ENCODE measurements around the gene NLGN1.
"Not testable (repeated sequence)": the region's sequence is repeated elsewhere in the genome, so short reads cannot be mapped to it uniquely, and the experiment has no call there.

The NLGN1 gene

DNA sequence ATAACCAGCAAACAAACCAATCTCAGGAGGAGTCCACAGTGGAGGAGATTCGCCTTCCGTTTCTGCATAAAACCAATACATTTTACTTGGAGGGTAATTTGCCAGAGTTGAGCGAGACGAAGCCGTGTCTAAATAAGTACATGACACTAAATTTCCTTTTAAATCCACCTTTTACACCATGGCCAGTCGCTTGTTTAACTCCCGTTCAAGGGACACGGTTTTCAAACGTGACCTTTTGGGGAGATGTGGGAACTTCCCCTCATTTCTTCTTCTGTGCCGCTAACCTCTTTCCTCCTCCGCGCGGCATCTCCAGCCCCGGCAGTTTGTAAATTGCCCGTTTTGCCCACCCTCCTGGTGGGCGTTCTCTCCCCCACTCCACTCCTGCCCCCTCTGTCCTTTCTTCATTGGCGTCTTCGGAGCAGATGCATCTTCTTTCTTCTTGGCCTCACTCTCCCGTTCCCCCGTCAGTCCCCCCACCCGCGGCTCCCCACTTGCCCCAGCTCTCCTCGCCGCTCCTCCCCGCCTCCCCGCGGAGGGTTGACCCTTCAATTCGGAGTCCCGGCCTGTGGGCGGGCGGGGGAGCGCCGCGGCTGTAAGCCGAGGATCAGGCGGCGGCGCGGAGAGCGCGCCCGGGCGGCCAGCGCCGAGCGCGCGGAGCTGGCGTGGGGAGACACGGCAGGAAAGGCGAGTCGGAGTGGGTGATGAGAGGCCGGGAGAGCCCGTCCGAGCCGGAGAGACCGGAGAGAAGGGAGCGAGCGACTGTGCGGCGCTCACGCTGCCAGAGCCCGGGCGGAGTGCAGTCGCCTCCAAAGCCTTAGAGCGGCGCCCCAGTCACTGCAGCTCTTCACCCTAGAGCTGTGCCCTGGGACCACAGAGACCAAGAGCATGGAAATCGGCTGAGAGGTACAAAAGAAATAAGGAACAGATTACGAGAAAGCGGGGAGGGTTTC lies at the start of gene NLGN1:
Gene NLGN1 (plus strand): TSS at position 584 of the 950 bp plus-strand sequence.
- CTCF ChIA-PET: interaction anchor here (0.6 to 0.7 kb wide), 2 partner anchors 27 to 185 kb away, joined by 3 read pairs; no protein-coding TSS in a partner anchor
- TF ChIP-seq L3MBTL2 (conservative IDR thresholded peaks at IDR 0.05) (peak; percentile 29; the same call in 1 of the 2 replicates), TARDBP (IDR thresholded peaks at IDR 0.05) (no peak)
- peak; percentile 53 for DNase-seq (ENCODE audit: extremely low spot score)
- POLR2A ChIA-PET: no interaction called here

DNA sequence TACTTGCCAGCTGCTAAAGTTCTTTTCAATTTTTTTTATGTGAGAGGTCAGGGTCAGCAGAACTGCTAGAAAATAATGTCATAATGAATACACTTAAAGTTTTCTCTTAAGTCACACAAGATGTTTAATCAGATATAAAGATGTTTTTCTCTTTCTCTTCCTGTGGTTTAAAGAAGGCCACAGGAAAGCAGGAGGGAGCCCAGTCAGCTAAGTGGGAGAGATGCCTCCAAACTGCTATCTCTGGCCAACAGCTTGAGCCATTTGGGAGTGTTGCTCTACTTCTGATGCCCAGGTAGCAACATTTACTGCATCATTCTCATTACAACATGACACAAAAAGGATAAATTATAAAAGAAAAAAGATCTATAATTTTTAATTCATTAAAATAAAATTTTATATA lies 45.7 kb upstream of the NLGN1 start:
- no peak for DNase-seq (ENCODE audit: extremely low spot score)
- POLR2A ChIA-PET: no interaction called here
- CTCF ChIA-PET: no interaction called here
- TF ChIP-seq SP1 (IDR thresholded peaks at IDR 0.05) (no peak), BHLHE40 (IDR thresholded peaks at IDR 0.05; ENCODE audit: borderline replicate concordance) (no peak), L3MBTL2 (conservative IDR thresholded peaks at IDR 0.05) (no peak), FOXK2 (IDR thresholded peaks at IDR 0.05) (no peak), ELF4 (IDR thresholded peaks at IDR 0.05) (no peak), HDGF (IDR thresholded peaks at IDR 0.05; ENCODE audit: borderline replicate concordance) (no peak), LEF1 (IDR thresholded peaks at IDR 0.05; ENCODE audit: borderline replicate concordance) (no peak), ARNT (IDR thresholded peaks at IDR 0.05) (no peak), ZNF384 (IDR thresholded peaks at IDR 0.05) (no peak), SUZ12 (IDR thresholded peaks at IDR 0.05) (no peak), TARDBP (IDR thresholded peaks at IDR 0.05) (no peak), CTBP1 (IDR thresholded peaks at IDR 0.05; ENCODE audit: borderline replicate concordance) (no peak), FOXM1 (IDR thresholded peaks at IDR 0.05; ENCODE audit: borderline replicate concordance) (no peak), NFRKB (IDR thresholded peaks at IDR 0.05) (no peak), PKNOX1 (IDR thresholded peaks at IDR 0.05) (no peak), FOXA1 (IDR thresholded peaks at IDR 0.05) (no peak)

DNA sequence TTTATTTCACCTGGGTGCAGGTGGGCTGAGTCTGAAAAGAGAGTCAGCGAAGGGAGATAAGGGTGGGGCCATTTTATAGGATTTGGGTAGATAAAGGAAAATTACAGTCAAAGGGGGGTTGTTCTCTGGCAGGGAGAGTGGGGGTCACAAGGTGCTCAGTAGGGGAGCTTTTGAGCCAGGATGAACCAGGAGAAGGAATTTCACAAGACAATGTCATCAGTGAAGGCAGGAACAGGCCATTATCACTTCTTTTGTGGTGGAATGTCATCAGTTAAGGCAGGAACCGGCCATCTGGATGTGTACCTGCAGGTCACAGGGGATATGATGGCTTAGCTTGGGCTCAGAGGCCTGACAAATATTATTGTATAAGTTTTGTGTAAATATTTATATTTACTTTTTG lies 44.4 kb upstream of the NLGN1 start:
- DNase-seq (ENCODE audit: extremely low spot score); CTCF ChIA-PET; POLR2A ChIA-PET: not testable (repeated sequence)

- no peak for DNase-seq (ENCODE audit: extremely low spot score)
- ChIA-PET POLR2A (no interaction called here), CTCF (no interaction called here)
- TF ChIP-seq ELF4 (IDR thresholded peaks at IDR 0.05): no peak
- no peak for TF ChIP-seq TARDBP (IDR thresholded peaks at IDR 0.05)
- no peak for TF ChIP-seq PKNOX1 (IDR thresholded peaks at IDR 0.05)
- no peak for TF ChIP-seq SUZ12 (IDR thresholded peaks at IDR 0.05)
- TF ChIP-seq CTBP1 (IDR thresholded peaks at IDR 0.05; ENCODE audit: borderline replicate concordance): no peak
- TF ChIP-seq ARNT (IDR thresholded peaks at IDR 0.05): no peak
- TF ChIP-seq BHLHE40 (IDR thresholded peaks at IDR 0.05; ENCODE audit: borderline replicate concordance): no peak
- no peak for TF ChIP-seq LEF1 (IDR thresholded peaks at IDR 0.05; ENCODE audit: borderline replicate concordance)
- no peak for TF ChIP-seq FOXA1 (IDR thresholded peaks at IDR 0.05)
- no peak for TF ChIP-seq L3MBTL2 (conservative IDR thresholded peaks at IDR 0.05)
- TF ChIP-seq SP1 (IDR thresholded peaks at IDR 0.05): no peak
- TF ChIP-seq HDGF (IDR thresholded peaks at IDR 0.05; ENCODE audit: borderline replicate concordance): no peak
- TF ChIP-seq NFRKB (IDR thresholded peaks at IDR 0.05): no peak
- no peak for TF ChIP-seq FOXM1 (IDR thresholded peaks at IDR 0.05; ENCODE audit: borderline replicate concordance)
- no peak for TF ChIP-seq FOXK2 (IDR thresholded peaks at IDR 0.05)
- TF ChIP-seq ZNF384 (IDR thresholded peaks at IDR 0.05): no peak
Measured at GRCh38 chr3:173354124-173354523, 43.4 kb upstream of the NLGN1 start.

DNA sequence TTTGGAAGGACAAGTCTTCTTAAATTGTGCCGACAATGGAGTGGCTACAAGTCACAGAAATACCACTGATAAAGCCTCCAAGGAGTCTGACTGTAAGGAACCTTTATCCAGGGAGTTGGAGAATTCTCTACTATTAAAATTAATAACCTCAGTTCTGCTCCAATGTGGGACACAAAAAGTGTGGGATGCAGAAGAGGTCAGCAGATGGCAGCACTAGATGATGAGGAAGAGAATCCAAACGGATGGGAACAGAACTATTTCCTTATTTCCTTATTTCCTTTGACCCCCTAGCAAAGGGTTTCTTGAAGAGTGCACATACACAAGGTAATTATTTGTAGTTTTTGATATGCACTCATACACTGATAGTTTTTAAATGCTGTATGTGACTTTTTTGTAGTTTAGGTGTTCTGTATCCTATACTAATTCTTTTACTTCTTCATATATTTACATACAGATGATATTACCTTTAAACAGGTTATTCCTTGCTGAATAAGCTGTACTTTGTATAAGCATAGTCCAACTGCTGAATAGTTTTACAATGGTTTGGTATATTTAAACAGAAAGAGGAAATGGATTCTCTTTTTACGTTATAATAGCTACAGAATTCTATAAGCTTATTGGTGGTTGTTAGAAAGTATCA lies 25.6 kb upstream of the NLGN1 start:
- ChIA-PET CTCF (interaction anchor here (0.6 to 1.3 kb wide), 3 partner anchors 10 to 181 kb away, joined by 3 to 6 read pairs (median 5); no protein-coding TSS in a partner anchor), POLR2A (no interaction called here)
- no peak for TF ChIP-seq NFRKB (IDR thresholded peaks at IDR 0.05)
- TF ChIP-seq HDGF (IDR thresholded peaks at IDR 0.05; ENCODE audit: borderline replicate concordance): no peak
- TF ChIP-seq BHLHE40 (IDR thresholded peaks at IDR 0.05; ENCODE audit: borderline replicate concordance): no peak
- TF ChIP-seq L3MBTL2 (conservative IDR thresholded peaks at IDR 0.05): no peak
- no peak for TF ChIP-seq CTBP1 (IDR thresholded peaks at IDR 0.05; ENCODE audit: borderline replicate concordance)
- TF ChIP-seq ARNT (IDR thresholded peaks at IDR 0.05): no peak
- no peak for TF ChIP-seq FOXM1 (IDR thresholded peaks at IDR 0.05; ENCODE audit: borderline replicate concordance)
- no peak for TF ChIP-seq LEF1 (IDR thresholded peaks at IDR 0.05; ENCODE audit: borderline replicate concordance)
- no peak for TF ChIP-seq FOXA1 (IDR thresholded peaks at IDR 0.05)
- TF ChIP-seq PKNOX1 (IDR thresholded peaks at IDR 0.05): no peak
- no peak for TF ChIP-seq FOXK2 (IDR thresholded peaks at IDR 0.05)
- TF ChIP-seq SP1 (IDR thresholded peaks at IDR 0.05): no peak
- no peak for TF ChIP-seq SUZ12 (IDR thresholded peaks at IDR 0.05)
- peak; percentile 43 for DNase-seq (ENCODE audit: extremely low spot score)

DNA sequence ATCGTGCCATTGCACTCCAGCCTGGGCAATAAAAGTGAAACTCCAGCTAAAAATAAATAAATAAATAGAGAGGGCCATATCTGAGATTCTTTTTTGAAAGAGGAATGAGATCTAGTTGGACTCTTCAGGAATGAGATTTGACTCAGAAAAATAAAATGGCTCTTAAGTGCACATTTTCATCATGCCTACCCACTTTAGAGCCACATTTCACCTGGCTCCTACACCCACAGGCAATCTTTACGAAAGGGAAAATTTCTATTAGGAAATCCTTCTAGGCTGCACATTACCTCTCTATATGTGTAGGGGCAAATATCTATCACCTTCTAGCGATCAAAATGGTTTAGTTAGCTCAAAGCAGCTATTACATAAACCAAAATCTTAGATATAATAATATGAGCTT lies 16.9 kb upstream of the NLGN1 start:
- DNase-seq (ENCODE audit: extremely low spot score): no peak
- ChIA-PET POLR2A (no interaction called here), CTCF (no interaction called here)
- TF ChIP-seq NFRKB (IDR thresholded peaks at IDR 0.05) (no peak), ARNT (IDR thresholded peaks at IDR 0.05) (no peak), L3MBTL2 (conservative IDR thresholded peaks at IDR 0.05) (no peak), FOXM1 (IDR thresholded peaks at IDR 0.05; ENCODE audit: borderline replicate concordance) (no peak), HDGF (IDR thresholded peaks at IDR 0.05; ENCODE audit: borderline replicate concordance) (no peak), BHLHE40 (IDR thresholded peaks at IDR 0.05; ENCODE audit: borderline replicate concordance) (no peak), SUZ12 (IDR thresholded peaks at IDR 0.05) (no peak)

GRCh38 chr3:173381936-173382335 lies 15.6 kb upstream of the NLGN1 start:
- CTCF ChIA-PET: interaction anchor here (1.6 kb wide), 1 partner anchor 9 kb away, joined by 5 read pairs; no protein-coding TSS in a partner anchor
- POLR2A ChIA-PET; DNase-seq (ENCODE audit: extremely low spot score): not testable (repeated sequence)
